SKM-1 (cell line): ENCODE measurements around the gene FOXP4.

ENCODE experiments used
- DNase-seq: peaks from one replicate; lab custom pipeline; 2025; ENCODE audit not compliant: unreplicated experiment; lab: John Stamatoyannopoulos, UW

FOXP4 gene

DNA sequence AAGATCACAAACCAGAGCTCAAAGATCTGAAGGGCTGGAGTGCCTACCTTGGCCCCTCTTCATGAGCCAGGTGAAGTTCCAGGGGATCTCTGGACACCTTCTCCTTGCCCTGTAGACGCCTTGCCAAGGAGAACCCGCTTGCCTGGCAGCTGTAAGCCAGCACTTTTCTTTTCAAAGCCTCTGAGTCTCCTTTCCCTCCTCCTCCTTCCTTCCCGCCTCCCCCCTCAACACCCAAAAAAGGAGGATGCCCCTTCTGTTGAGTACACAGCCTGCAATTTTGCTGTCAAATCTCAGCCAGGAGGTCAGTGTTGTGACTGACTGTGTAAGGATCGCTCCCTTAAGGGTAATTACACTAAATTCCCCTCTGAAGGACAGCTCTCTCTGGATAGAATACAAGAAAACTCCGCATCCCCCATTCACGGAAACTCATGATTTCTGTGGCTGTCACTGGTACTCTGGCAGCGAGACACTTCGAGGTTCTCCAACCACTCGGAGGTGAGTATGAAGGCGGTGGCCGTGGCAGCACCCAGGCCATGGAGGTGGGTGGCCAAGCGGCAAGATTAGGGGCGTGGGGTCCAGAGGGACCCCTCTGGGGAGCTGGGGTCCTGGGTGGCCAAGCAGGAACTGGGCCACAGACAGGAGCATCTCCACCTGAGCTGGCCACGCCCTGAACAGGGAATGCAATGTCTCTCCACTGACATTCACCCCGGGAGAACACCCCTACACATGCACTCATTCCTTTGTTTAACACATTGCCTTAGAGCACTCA, 23.2 kb upstream of the FOXP4 start:
- DNase-seq: no peak

DNA sequence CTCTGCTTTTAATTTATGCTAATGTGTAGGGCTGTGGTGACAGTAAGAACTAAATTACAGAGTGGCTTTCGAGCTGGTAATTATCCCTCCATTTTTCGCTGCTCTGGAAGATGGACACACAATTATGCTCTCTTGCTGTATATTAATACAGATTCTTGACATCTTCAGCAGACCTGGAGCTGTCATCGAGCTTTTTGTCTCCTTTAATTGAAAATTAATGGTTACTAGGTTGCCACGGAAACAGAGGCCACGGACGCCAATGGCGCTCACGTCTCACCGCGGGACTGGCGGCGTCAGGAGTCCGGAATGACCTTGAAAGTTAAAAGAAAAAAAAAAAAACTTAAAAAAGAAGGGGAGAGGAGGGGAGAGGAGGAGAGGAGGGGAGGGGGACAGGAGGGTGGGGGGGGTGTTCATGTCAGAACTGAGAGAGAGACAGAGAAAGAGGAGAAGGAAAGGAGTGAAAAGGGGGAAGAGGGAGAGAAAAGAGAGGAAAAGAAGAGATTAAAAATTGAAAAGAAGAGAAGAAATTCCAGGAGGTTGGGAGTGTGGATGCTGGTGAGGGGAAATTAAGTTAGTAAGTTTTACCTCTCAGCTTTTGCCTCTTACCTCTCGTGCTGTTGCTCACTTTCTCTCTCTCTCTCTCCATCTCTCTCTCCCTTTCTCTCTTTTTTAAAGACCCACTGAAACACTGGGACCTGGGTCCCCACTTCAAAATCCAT, 22.1 kb upstream of the FOXP4 start:
- no peak for DNase-seq

DNA sequence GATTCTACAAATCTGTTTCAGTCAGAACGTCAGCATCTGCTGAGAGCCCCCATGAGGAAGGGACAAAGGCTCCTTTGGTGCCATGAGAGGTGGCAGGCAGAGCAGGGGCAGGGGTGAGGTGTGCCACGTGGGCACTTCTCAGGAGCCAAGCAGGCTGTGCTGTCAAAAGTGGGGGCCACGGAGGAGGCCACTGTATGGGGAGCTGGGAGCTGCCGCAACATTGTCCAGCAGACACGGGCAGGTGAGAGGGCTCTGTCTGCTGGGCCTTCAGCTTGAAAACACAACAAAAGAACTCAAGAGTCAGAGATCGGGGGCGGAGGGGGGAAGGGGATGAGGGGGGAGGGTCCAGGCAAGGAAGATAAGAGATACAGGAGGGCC, 21.6 kb upstream of the FOXP4 start:
- DNase-seq: no peak

- DNase-seq: no peak
These were observed 18.3 kb upstream of the FOXP4 start for GRCh38 chr6:41527721-41528408.

GRCh38 chr6:41528409-41528963, 17.7 kb upstream of the FOXP4 start:
- no peak for DNase-seq

DNA sequence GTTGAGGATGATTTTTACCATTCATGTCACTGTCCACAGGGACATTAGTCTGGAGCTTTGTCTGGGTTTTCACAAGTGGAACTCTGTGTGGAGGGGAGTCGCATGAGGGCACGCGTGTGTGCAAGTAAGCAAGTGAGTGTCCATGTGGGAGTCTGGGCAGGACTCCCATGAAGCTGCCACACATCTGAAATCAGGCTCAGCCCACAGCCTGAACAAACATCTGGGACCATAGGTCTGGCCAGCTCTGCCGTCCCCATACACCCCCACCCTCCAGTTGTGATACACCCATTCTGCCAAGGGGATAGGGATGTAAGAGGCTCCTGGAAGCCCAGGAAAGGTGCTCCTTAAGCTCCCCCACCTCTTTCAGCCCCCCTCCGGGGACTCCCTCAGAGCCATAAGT, 17.1 kb upstream of the FOXP4 start:
- no peak for DNase-seq

- DNase-seq: no peak
These were observed 16.2 kb upstream of the FOXP4 start for GRCh38 chr6:41529970-41530369.

DNA sequence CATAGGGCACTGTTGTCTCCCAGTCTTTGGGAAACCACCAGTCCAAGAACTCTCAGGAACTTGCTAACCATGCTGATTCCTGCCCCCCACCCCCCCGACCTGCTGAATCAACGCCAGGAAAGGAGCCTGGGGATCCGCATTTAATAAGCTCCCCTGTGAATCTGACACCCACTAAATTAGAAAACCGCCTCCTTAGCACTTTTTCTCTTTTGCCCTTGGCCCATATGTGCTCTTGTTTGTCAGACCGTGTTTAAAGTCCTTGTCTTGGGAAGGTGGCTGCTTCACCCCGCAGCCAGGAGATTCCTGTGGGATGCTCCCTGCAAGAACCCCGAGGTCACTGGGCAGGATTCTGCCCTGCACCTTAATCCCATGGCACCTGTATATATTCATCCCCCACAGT, 15.7 kb upstream of the FOXP4 start:
- no peak for DNase-seq

GRCh38 chr6:41531016-41531415, 15.2 kb upstream of the FOXP4 start:
- DNase-seq: no peak

- no peak for DNase-seq
These were observed 14.3 kb upstream of the FOXP4 start for GRCh38 chr6:41531591-41532582.

DNA sequence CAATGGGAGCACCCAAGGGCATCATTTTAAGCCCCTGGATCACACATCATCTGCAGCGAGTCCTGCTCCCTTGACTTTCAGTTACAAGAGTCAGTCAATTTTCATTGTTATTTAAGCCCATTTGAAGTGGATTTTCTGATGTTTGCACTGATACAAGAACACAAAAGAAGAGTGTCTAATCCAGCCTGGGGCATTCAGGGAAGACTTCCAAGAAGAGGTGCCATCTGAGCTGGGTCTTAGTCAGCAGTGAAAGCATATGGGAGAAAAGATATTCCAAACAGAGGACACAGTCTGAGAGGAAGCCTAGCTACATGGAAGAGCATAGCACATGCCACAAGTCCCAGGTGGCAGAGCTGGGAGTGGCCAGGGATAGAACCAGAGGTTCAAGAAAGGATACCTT, 10.4 kb upstream of the FOXP4 start:
- no peak for DNase-seq

- no peak for DNase-seq
These were observed 9.1 kb upstream of the FOXP4 start for GRCh38 chr6:41536795-41537758.

DNA sequence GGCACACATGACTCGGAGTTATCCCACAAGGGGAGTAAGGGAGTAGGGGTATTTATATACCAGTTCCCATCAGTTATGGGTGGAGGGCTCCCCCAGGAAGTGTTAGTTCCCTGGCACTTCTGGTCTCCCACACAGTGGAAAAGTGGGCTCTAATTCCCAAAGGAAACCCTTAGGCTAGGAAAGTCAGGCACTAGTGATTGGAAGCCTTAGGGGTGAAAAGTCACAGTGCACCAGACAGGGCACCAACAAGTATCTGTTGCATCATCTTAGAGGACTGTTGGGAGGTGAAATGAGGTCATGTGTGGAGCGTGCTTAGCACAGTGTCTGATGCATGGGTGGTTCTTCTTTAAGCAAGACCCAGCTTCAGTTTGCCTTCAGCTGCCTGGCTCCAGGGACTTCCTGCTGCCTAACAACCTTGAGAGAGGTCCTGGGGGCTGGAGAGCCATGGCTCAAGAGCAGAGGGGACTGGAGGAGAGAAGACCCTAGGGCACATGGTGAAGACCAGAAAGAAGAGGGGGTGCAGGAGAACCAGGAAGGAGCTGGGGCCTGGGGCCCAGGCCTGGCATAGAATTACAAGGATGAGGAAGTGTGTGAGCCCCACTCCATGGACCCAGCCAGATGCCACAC, 7.5 kb upstream of the FOXP4 start:
- peak; percentile 88 for DNase-seq

GRCh38 chr6:41539204-41539603, 7.0 kb upstream of the FOXP4 start:
- no peak for DNase-seq

DNA sequence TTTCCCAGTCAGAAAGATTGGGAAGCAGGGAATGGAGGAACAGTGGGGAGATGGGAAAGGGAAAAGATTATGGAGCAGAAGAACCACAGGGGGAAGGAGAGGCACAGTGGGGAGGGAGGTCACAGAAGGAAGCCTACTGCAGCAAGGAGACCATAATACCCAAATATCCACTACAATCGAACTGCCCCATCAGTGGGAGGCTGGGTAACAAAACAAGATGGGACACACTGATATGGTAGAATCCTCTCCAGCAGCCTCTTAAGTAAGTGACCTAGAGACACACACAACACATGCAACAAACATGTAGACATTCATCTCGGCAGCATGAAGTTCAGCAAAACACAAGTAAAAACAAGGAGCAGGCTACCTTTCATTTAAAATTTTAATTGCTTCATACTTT, 4.8 kb upstream of the FOXP4 start:
- DNase-seq: no peak

DNA sequence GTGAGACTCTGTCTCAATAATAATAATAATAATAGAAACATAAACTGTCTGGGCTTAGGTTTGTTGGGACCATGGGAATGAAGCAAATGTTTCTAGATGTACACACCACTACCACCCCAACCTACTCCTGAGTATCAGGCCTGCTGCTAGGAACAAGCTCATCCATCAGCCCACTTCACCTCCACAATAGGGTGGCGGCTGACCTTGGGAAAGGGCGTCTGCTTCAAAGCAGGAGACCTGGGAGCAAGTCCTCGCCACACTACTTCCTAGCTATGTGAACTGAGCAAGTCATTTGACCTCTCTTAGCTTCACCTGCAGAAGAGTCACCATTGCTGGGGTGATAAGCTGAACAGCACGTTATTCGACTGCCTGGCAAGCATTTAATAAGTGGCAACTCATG, 3.1 kb upstream of the FOXP4 start:
- no peak for DNase-seq

GRCh38 chr6:41545247-41545702, 906 bp upstream of the FOXP4 start:
- no peak for DNase-seq

DNA sequence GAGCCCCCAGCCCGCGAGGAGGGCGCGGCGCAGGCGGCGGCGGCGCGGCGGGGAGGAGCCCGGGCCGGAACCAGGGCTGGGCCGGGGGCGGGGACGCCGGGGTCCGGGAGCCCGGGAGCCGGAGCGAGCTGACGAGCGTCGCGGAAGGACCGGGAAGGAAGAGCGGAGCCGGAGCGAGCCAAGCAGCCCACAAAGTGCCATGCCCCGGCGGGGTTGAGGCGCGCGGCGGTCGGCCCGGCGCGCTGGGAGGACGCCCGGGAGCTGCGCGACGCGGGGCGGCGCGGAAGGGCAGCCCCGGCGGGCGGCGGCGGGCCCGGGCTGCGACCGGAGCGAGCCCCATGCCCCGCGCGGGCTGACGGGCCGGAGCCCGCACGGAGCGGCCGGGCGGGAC, 289 bp downstream of the FOXP4 start:
- DNase-seq: no peak
